Stimulated activated memory B cell treated with anti-CD40 and anti-IgM and Interleukin-4, amounts not matched to agents 10 μg/mL and 1 μg/mL and 100 μg/mL, for 72 hours (primary cell): ENCODE data around the gene CFAP54.

ENCODE experiments used
- ATAC-seq: fragments of 150-1000 bp; cut with Tn5 transposase; 2 replicates; pipeline ENCODE4 v1.10.0; 2021
- H3K27ac Mint-ChIP-seq: one replicate; pipeline ENCODE4 v1.8.0; 2022; ENCODE audit warnings: mild to moderate bottlenecking, mixed read lengths
- H3K27me3 Mint-ChIP-seq: one replicate; pipeline ENCODE4 v1.8.0; 2022; ENCODE audit warnings: mixed read lengths
- H3K36me3 Mint-ChIP-seq: one replicate; pipeline ENCODE4 v1.8.0; 2022; ENCODE audit warnings: mixed read lengths
- H3K4me1 Mint-ChIP-seq: one replicate; pipeline ENCODE4 v1.8.0; 2022; ENCODE audit warnings: mixed read lengths
- H3K4me3 Mint-ChIP-seq: one replicate; pipeline ENCODE4 v1.8.0; 2022; ENCODE audit warnings: mild to moderate bottlenecking, moderate library complexity, mixed read lengths
- H3K9me3 Mint-ChIP-seq: one replicate; pipeline ENCODE4 v1.8.0; 2022; ENCODE audit warnings: mixed read lengths

The CFAP54 gene

DNA sequence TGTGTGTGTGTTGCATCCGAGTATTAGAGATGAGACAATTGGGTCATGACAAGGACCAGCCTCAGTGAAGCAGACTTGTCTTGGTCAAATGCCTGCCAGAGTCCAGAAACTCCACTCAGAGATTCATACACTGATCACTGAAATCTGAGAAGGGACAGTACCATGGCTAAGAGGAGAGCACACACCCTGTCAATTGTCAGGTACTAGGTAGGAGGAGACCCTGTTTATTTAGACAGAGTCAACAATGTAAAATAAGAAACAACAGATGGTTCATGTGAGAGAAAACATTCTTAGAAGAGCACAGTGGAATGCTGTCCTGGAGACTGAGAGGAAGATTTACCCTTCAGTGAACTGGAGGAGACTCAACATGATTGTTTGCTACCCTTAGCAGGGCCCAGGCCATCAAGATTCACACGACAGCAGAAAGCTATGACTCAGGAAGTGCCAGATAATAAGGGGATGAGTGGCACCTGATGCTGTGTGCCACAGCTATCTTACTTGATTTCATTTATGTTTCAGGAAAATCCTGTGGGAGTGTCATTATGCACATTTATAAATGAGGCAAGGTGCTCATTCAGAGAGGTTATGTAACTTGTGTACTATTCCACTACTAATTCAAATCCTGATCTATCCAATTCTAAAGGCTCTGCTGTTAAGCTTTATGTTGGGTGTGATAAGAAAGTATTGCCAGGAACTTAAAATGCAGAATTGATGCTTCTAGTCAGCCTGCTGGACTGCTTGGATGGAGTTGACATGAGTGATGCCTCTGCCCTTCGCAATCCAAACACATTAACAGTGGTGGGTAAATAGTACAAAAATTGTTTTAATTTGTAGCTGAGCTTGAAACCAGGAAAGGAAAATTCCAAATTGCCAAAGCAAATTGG is 281.1 kb downstream of the CFAP54 start:
- H3K4me3 Mint-ChIP-seq: no peak overlapping the region
- no peaks in the 10 kb centered on the region for H3K36me3 Mint-ChIP-seq
- ATAC-seq: no peak
- H3K9me3 Mint-ChIP-seq: no peaks in the 10 kb centered on the region
- H3K27ac Mint-ChIP-seq: no peak overlapping the region
- H3K27me3 Mint-ChIP-seq: peaks cover 11% of the 10 kb centered on the region
- H3K4me1 Mint-ChIP-seq: no peaks in the 10 kb centered on the region

GRCh38 chr12:96773031-96773430 is 283.7 kb downstream of the CFAP54 start:
- ATAC-seq: no peak
- no peaks in the 10 kb centered on the region for H3K36me3 Mint-ChIP-seq
- H3K9me3 Mint-ChIP-seq: no peaks in the 10 kb centered on the region
- H3K27me3 Mint-ChIP-seq: no peaks in the 10 kb centered on the region
- H3K4me1 Mint-ChIP-seq: no peaks in the 10 kb centered on the region
- no peak overlapping the region for H3K27ac Mint-ChIP-seq
- no peak overlapping the region for H3K4me3 Mint-ChIP-seq

DNA sequence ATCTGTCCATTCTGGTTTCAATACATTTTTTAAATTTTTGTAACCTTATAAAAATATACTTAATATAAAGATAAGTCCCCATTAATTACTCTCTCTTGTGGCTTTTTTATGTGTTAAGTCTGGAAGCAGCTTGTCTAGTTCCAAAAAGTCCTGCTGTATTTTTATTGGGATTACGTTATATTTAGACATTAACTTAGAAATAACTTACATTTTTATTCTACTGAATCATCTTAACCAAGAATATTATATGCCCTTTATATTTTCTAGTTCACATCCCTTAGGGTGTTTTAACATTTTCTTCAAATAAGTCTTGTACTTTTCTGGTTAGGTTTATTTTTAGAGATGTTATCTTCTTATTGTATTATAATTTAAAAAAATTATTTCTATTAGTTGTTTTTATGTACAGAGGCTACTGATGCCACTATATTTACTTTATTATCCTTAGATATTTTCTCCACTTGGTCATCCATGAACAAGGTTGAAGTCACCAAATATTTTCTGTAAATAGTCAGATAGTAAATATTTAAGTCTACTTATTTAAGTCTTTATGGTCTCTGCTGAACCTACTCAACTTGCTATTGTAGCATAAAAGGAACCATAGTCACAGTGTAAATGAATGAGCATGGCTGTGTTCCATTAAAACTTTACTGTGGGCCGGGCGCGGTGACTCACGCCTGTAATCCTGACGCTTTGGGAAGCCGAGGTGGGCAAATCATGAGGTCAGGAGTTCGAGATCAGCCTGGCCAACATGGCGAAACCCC is 285.3 kb downstream of the CFAP54 start:
- H3K36me3 Mint-ChIP-seq: no peaks in the 10 kb centered on the region
- no peak for ATAC-seq
- H3K27me3 Mint-ChIP-seq: no peaks in the 10 kb centered on the region
- no peak overlapping the region for H3K4me3 Mint-ChIP-seq
- no peak overlapping the region for H3K27ac Mint-ChIP-seq
- H3K9me3 Mint-ChIP-seq: no peaks in the 10 kb centered on the region
- no peaks in the 10 kb centered on the region for H3K4me1 Mint-ChIP-seq

DNA sequence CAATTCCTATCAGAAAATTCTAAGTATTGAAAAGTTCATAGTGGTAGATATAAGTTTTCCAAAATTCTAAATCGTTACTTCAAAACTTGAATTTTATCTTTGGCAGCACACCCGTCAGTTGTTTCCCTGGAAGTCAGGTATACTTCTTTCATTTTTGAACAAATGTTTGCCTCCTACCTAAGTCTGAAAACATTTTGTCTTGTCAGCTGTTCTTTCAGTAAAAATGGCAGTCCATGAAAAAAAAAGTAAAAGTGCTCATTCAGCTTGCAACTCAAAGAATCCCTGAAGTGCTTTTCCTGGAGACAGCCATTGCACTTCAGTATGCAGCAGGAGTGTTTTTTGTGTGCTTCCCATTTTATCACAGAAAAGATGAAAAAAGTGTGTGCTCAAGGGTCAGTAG is 287.5 kb downstream of the CFAP54 start:
- Mint-ChIP-seq H3K9me3 (no peaks in the 10 kb centered on the region), H3K4me3 (no peak overlapping the region), H3K4me1 (no peaks in the 10 kb centered on the region), H3K27ac (no peak overlapping the region), H3K36me3 (no peaks in the 10 kb centered on the region), H3K27me3 (no peaks in the 10 kb centered on the region)
- no peak for ATAC-seq

DNA sequence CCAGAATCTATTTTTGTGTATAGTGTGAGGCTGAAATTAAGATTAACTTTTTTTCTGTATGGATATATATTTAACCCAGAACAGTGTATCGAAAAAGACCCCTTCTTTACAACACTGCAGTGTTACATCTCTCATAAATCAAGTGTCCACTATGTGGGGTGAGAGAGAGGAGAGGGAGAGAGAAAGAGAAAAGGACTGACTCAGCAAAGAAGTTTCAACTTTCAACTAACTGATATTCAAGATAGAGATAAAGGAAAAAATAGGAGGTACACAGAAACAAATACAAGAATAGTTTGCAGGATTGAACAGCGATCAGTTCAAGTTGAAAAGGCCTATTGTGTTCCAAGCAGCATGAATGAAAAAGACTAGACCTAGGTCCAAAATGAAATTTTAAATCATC is 291.0 kb downstream of the CFAP54 start:
- H3K27ac Mint-ChIP-seq: no peak overlapping the region
- H3K4me3 Mint-ChIP-seq: no peak overlapping the region
- no peaks in the 10 kb centered on the region for H3K27me3 Mint-ChIP-seq
- no peak for ATAC-seq
- H3K4me1 Mint-ChIP-seq: no peaks in the 10 kb centered on the region
- H3K36me3 Mint-ChIP-seq: no peaks in the 10 kb centered on the region
- no peaks in the 10 kb centered on the region for H3K9me3 Mint-ChIP-seq

- Mint-ChIP-seq H3K27me3 (peaks cover 6% of the 10 kb centered on the region), H3K9me3 (no peaks in the 10 kb centered on the region), H3K27ac (no peak overlapping the region), H3K36me3 (no peaks in the 10 kb centered on the region), H3K4me3 (no peak overlapping the region), H3K4me1 (no peaks in the 10 kb centered on the region)
- no peak for ATAC-seq
These were observed 297.4 kb downstream of the CFAP54 start for GRCh38 chr12:96786791-96787190.

DNA sequence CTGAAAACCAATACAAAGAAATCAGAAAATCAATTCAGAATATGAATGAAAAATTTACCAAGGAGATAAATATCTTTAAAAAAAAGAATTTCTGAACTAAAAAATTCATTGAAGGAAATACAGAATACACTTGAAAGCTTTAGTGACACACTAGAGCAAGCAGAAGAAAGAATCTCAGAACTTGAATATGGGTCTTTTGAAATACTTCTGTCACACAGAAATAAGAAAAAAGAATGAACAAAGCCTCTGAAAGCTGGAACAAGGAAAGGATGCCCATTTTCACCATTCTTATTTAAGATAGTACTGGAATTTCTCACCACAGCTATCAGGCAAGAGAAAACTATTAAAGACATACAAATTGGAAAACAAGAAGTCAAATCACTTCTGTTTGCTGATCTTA is 314.6 kb downstream of the CFAP54 start:
- H3K36me3 Mint-ChIP-seq: no peaks in the 10 kb centered on the region
- H3K27me3 Mint-ChIP-seq: peaks cover 16% of the 10 kb centered on the region
- ATAC-seq: no peak
- no peak overlapping the region for H3K27ac Mint-ChIP-seq
- no peak overlapping the region for H3K4me3 Mint-ChIP-seq
- H3K4me1 Mint-ChIP-seq: no peaks in the 10 kb centered on the region
- peaks cover 9% of the 10 kb centered on the region for H3K9me3 Mint-ChIP-seq

GRCh38 chr12:96806272-96806671 is 316.9 kb downstream of the CFAP54 start:
- Mint-ChIP-seq H3K4me3 (no peak overlapping the region), H3K27me3 (peaks cover 9% of the 10 kb centered on the region), H3K36me3 (no peaks in the 10 kb centered on the region), H3K9me3 (peaks cover 13% of the 10 kb centered on the region), H3K27ac (no peak overlapping the region), H3K4me1 (no peaks in the 10 kb centered on the region)
- ATAC-seq: no peak

GRCh38 chr12:96807741-96808140 is 318.4 kb downstream of the CFAP54 start:
- H3K27me3 Mint-ChIP-seq: peaks cover 18% of the 10 kb centered on the region
- no peaks in the 10 kb centered on the region for H3K36me3 Mint-ChIP-seq
- H3K9me3 Mint-ChIP-seq: peaks cover 13% of the 10 kb centered on the region
- no peak for ATAC-seq
- H3K27ac Mint-ChIP-seq: no peak overlapping the region
- no peaks in the 10 kb centered on the region for H3K4me1 Mint-ChIP-seq
- no peak overlapping the region for H3K4me3 Mint-ChIP-seq

DNA sequence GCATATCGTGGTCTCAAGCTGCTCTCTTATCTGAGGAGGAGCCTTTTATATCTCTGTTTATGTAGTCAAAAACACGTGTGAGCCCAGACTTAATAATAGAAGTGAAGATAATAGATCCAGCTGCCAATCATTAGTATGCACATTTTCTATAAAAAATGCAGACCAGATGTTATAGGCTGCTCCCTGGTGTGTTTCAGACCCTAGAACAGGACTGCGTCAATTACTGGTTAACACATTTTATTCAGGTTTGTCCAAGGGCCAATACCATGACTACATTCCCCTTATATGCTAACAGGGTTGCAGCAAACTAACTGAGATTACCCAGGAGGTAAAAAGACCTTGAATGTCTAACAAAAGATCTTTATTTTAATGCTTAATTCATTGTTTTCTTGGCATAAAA is 319.2 kb downstream of the CFAP54 start:
- no peak for ATAC-seq
- Mint-ChIP-seq H3K27ac (no peak overlapping the region), H3K4me3 (no peak overlapping the region), H3K4me1 (no peaks in the 10 kb centered on the region), H3K36me3 (no peaks in the 10 kb centered on the region), H3K9me3 (peaks cover 8% of the 10 kb centered on the region), H3K27me3 (peaks cover 19% of the 10 kb centered on the region)

- no peaks in the 10 kb centered on the region for H3K36me3 Mint-ChIP-seq
- no peak for ATAC-seq
- no peak overlapping the region for H3K4me3 Mint-ChIP-seq
- H3K27ac Mint-ChIP-seq: no peak overlapping the region
- H3K9me3 Mint-ChIP-seq: peaks cover 8% of the 10 kb centered on the region
- H3K27me3 Mint-ChIP-seq: peaks cover 19% of the 10 kb centered on the region
- H3K4me1 Mint-ChIP-seq: no peaks in the 10 kb centered on the region
These were observed 320.1 kb downstream of the CFAP54 start for GRCh38 chr12:96809522-96809921.

DNA sequence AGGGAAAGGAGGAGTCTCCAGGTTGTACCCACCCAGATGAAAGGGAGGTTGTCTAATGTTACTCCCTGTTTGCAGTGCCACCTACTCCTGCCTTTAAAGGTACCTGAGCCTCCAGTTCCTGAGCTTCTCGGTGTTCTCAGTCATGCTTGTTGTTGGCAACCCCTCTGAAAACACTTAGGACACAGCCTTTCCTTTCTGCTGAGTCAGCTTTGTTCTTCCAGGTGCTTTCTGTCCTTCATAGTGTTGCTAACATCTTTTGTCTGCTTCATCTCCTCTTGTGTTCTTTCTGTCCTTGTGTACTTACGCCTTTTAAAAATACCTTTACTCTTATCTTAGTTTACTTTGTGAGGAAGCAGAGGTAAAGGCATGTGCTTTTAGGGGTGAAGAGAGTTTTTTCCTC is 320.7 kb downstream of the CFAP54 start:
- Mint-ChIP-seq H3K9me3 (peaks cover 6% of the 10 kb centered on the region), H3K36me3 (no peaks in the 10 kb centered on the region), H3K4me3 (no peak overlapping the region), H3K27ac (no peak overlapping the region), H3K27me3 (peaks cover 19% of the 10 kb centered on the region), H3K4me1 (no peaks in the 10 kb centered on the region)
- no peak for ATAC-seq

- Mint-ChIP-seq H3K27ac (no peak overlapping the region), H3K36me3 (no peaks in the 10 kb centered on the region)
These were observed 321.1 kb downstream of the CFAP54 start for GRCh38 chr12:96810477-96810876.

DNA sequence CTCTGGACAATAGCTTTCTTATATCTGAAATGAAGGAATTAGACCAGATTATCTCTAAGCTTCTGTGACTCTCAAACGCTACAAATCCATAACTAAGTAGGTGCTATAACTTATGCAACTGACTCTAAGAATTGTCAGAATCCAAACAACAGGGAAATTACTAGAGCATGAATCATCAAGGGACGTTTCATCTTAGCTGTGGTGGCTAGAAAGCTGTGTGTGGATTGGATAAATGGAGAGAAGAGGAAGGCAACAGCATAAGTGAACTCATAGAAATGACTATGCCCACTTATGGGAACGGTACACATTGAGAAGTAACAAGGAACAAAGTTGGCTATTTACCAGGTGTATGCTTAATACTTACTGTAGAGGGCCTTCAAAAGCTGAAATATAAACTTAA is 321.7 kb downstream of the CFAP54 start:
- H3K27me3 Mint-ChIP-seq: peaks cover 19% of the 10 kb centered on the region
- no peaks in the 10 kb centered on the region for H3K36me3 Mint-ChIP-seq
- no peak overlapping the region for H3K27ac Mint-ChIP-seq
- no peak for ATAC-seq
- H3K4me3 Mint-ChIP-seq: no peak overlapping the region
- no peaks in the 10 kb centered on the region for H3K4me1 Mint-ChIP-seq
- peaks cover 6% of the 10 kb centered on the region for H3K9me3 Mint-ChIP-seq

More at GRCh38 chr12:96810477-96810876, 321.1 kb downstream of the CFAP54 start:
- Mint-ChIP-seq H3K4me3 (no peak overlapping the region), H3K27me3 (peaks cover 19% of the 10 kb centered on the region), H3K4me1 (no peaks in the 10 kb centered on the region), H3K9me3 (peaks cover 6% of the 10 kb centered on the region)
- ATAC-seq: no peak

GRCh38 chr12:96812153-96812552 is 322.8 kb downstream of the CFAP54 start:
- Mint-ChIP-seq H3K9me3 (peaks cover 6% of the 10 kb centered on the region), H3K36me3 (no peaks in the 10 kb centered on the region), H3K4me1 (no peaks in the 10 kb centered on the region), H3K27me3 (peaks cover 20% of the 10 kb centered on the region), H3K27ac (no peak overlapping the region), H3K4me3 (no peak overlapping the region)
- ATAC-seq: no peak

DNA sequence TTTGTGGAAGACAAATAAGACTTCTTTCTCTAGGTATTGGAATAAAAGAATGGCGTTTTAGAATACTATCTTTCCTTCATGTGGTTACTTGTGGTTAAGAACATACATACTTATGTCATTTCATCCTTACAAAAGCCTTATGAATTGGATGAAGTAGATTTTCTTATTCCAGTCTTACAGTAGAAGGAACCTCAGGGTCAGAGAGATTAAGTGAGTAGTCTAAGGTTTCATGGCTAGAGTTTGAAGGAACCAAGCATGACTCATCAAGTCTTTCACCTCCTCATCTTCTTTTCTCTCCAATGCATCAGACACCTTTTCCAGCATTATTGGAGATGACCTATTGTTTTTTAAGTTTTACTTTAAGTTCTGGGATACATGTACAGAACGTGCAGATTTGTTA is 324.8 kb downstream of the CFAP54 start:
- Mint-ChIP-seq H3K27me3 (peaks cover 27% of the 10 kb centered on the region), H3K36me3 (no peaks in the 10 kb centered on the region), H3K9me3 (peaks cover 3% of the 10 kb centered on the region), H3K4me3 (no peak overlapping the region), H3K27ac (no peak overlapping the region), H3K4me1 (no peaks in the 10 kb centered on the region)
- ATAC-seq: no peak
